Kasumi-1 (cell line): ENCODE data around the gene NTRK2.

ENCODE experiments used
- DNase-seq, 2 experiments: peaks; one replicate each; lab custom pipeline; 2025; lab: John Stamatoyannopoulos, UW

NTRK2 gene

GRCh38 chr9:85021686-85022085 is 352.2 kb downstream of the NTRK2 start:
- no peak for DNase-seq

- DNase-seq: no peak
Measured at GRCh38 chr9:85024374-85024773, 354.8 kb downstream of the NTRK2 start.

GRCh38 chr9:85025638-85026037 is 356.1 kb downstream of the NTRK2 start:
- no peak for DNase-seq

GRCh38 chr9:85027870-85028269 is 358.3 kb downstream of the NTRK2 start:
- DNase-seq: no peak

GRCh38 chr9:85030316-85030715 is 360.8 kb downstream of the NTRK2 start:
- DNase-seq: peak in 1 of 2 experiments; percentile 17

- no peak for DNase-seq
Measured at GRCh38 chr9:85036496-85036895, 367.0 kb downstream of the NTRK2 start.

- DNase-seq: no peak
Measured at GRCh38 chr9:85038061-85038460, 368.5 kb downstream of the NTRK2 start.

GRCh38 chr9:85038824-85039608 is 369.5 kb downstream of the NTRK2 start:
- DNase-seq: no peak

- DNase-seq: no peak
Measured at GRCh38 chr9:85040146-85040545, 370.6 kb downstream of the NTRK2 start.

- DNase-seq: no peak
Measured at GRCh38 chr9:85040821-85041465, 371.4 kb downstream of the NTRK2 start.

- no peak for DNase-seq
Measured at GRCh38 chr9:85041466-85042137, 372.1 kb downstream of the NTRK2 start.

- no peak for DNase-seq
Measured at GRCh38 chr9:85042981-85043647, 373.6 kb downstream of the NTRK2 start.

GRCh38 chr9:85045271-85045670 is 375.7 kb downstream of the NTRK2 start:
- DNase-seq: no peak

- DNase-seq: no peak
Measured at GRCh38 chr9:85046475-85046874, 376.9 kb downstream of the NTRK2 start.

- no peak for DNase-seq
Measured at GRCh38 chr9:85053206-85053786, 383.8 kb downstream of the NTRK2 start.

GRCh38 chr9:85054017-85054416 is 384.5 kb downstream of the NTRK2 start:
- no peak for DNase-seq

GRCh38 chr9:85055506-85056202 is 386.1 kb downstream of the NTRK2 start:
- no peak for DNase-seq

GRCh38 chr9:85056203-85056572 is 386.7 kb downstream of the NTRK2 start:
- DNase-seq: no peak

GRCh38 chr9:85061969-85062368 is 392.4 kb downstream of the NTRK2 start:
- DNase-seq: no peak

GRCh38 chr9:85062385-85063022 is 393.0 kb downstream of the NTRK2 start:
- DNase-seq: no peak

- DNase-seq: no peak
Measured at GRCh38 chr9:85064811-85065371, 395.4 kb downstream of the NTRK2 start.
